Esophagus squamous epithelium (tissue), 4 donors: ENCODE measurements around the gene TFF1.

Experiments used
- CTCF ChIP-seq, 6 experiments: fragments of 450-650 bp in 4 of 6; fragments of 200-600 bp in 2 of 6; sonication (generic) in 2 of 6; IDR thresholded peaks; one replicate each; pipeline ENCODE4 v1.5.1; 2016 to 2019; ENCODE audit warnings: antibody characterized with exemption in 6 of 6, mild to moderate bottlenecking in 4 of 6, moderate library complexity in 4 of 6
- POLR2A ChIP-seq, 4 donors: fragments of 450-650 bp; IDR thresholded peaks; one replicate each; pipeline ENCODE4 v1.6.1; 2017; ENCODE audit warnings: antibody characterized with exemption in 4 of 4, mild to moderate bottlenecking in 4 of 4, moderate library complexity in 3 of 4

- TF ChIP-seq CTCF (IDR thresholded peaks at IDR 0.05) (no peak), POLR2A (IDR thresholded peaks at IDR 0.05) (no peak)
Observed at GRCh38 chr21:42374864-42375499, 8.6 kb upstream of the TFF1 start.
